NCI-H1048 (cell line): ENCODE measurements around the gene SRSF6.
A peak's percentile ranks its signal among the peaks of the same experiment; 100 is the strongest.
"Not testable (repeated sequence)": the region's sequence is repeated elsewhere in the genome, so short reads cannot be mapped to it uniquely, and the experiment has no call there.

Source experiments
- DNase-seq: peaks from one replicate; lab custom pipeline; 2025; lab: John Stamatoyannopoulos, UW

SRSF6 gene

DNA sequence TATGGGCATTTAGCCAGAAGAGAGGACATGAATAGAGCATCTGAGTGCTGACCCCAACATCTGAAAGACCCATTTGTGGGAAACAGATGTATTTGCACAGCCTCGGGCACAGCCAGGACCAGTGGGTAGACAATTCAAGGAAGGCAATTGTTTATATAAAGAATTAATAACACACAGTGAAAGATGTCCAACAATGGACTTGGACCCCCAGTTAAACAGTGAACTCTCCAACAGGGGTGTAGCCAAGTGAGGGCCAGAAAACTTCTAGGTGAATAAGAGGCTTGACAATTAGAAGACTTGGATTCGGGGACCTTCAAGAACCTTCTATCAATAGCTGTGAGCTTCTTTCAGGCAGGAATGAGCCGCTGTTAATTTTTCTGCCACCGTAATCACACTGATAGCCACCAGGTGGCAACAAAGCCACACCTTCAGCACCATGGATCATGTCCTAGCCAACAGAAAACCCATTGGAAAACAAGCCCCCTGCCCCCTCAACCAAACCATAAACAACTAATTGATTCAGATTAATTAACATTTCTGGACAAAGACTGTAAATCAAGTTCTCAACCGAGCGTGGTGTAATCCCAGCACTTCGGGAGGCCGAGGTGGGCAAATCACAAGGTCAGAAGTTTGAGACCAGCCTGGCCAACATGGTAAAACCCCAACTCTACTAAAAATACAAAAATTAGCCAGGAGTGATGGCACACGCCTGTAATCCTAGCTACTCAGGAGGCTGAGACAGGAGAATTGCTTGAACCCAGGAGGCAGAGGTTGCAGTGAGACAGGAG, 8.8 kb upstream of the SRSF6 start:
- DNase-seq: peak; percentile 15

DNA sequence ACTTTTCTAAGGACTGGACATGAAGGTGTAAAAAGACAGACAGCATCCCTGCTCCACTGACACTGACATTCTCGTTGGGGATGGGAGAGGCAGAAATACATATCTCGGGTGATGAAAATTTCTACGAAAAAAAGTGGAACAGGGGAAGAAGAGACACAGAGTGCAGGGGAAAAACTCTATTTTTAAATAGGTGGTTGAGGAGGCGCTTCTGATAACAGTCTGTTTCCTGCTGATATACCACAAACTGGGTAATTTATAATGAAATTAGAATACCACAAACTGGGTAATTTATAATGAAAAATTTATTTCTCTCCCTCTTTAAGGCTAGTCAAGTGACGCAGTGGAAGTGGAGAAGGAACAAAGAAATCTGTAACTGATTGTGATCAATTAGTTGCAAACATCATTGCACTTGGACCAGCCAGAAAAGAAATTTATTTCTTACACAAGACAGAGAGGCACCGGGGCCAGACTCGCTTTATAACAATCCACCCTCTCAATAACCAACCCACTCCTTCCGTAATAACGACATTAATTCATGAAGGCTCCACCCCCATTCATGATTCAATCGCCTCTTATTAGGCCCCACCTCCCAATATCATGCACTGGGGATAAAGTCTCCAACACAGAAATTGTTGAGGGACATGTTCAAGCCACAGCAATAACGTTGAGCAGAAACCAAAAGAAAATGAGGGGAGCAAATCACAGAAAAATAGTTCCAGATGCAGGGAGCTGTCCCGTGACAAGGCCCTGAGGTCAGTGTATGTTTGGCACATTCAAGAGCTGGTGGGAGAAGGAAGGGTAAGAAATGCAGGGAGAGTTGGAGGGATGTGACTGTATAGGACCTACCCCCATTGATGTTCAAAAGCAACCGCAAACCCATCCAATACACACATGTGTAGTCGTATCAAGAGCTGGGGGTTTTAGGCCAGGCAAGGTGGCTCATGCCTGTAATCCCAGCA, 6.6 kb upstream of the SRSF6 start:
- no peak for DNase-seq

DNA sequence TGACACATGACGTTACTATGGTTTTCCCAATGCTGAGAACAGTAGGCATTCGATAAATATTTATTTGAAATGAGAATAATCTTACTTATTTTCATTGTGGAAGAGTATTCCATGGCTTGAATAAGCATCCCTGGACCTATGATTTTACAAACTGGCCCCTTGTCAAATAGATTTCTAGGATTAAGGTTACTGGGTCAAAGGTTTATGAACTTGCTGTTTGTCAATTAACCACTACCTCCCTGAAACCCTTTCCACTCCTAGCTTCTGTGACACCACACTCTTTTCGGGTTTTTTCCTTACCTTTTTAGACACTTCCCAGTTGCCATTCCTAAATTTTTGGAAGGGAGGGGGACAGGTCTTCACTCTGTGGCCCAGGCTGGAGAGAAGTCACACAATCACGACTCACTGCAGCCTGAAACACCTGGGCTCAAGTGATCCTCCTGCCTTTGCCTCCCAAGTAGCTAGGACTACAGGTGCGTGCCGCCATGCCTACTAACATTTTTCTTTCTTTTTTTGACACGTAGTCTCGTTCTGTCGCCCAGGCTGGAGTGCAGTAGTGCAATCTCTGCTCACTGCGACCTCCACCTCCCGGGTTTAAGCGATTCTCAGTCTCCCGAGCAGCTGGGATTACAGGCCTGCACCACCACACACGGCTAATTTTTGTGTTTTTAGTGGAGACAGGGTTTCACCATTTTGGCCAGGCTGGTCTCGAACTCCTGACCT, 5.1 kb upstream of the SRSF6 start:
- DNase-seq: no peak

DNA sequence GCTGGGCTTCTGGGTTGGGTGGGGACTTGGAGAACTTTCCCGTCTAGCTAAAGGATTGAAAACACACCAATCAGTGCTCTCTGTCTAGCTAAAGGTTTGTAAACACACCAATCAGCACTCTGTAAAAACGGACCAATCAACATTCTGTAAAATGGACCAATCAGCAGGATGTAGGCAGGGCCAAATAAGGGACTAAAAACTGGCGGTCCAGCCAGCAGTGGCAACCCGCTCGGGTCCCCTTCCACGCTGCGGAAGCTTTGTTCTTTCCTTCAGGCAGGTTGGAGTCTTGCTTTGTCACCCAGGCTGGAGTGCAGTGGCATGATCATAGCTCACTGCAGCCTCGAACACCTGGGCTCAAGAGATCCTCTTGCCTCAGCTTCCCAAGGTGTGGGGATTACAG, 1.4 kb upstream of the SRSF6 start:
- DNase-seq: not testable (repeated sequence)

DNA sequence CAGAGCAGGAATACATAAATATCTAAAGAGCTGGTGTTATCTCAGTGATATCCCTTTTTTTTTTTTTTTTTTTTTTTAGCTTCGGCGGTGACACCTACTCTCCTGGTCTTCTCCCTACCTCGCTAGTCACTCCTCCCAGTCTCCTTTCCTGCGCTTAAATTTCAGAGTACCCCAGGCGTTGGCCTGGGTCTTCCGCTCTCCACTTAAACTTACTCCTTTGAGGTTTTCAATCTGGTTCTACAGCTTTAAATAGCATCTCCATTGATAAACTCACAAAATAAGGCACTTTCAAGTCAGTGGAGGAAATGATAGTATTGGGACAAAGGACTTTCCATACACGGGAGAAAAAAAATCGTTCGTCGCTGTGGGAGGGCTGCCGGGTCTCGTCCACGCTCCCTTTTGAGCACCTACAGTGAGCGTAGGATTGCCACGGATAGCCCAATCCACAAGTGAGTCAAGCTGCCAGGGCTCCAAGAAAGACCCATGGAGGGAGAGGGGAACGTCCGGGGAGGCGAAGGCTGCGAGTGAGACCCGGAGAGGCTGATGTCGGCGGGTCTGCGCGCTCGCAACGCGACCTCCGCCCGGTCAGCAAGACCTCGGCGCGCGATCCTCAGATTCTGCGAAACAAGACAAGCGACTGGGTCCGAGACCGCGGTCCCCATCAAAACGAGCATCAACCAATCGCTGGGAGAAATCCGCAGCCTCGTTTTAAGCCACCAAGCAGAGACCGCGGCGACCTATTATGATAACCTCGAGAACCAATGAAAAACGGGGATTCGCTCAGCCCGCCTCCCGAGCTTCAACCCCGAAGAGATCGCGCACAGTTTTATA, 672 bp upstream of the SRSF6 start:
- DNase-seq: peak; percentile 82

DNA sequence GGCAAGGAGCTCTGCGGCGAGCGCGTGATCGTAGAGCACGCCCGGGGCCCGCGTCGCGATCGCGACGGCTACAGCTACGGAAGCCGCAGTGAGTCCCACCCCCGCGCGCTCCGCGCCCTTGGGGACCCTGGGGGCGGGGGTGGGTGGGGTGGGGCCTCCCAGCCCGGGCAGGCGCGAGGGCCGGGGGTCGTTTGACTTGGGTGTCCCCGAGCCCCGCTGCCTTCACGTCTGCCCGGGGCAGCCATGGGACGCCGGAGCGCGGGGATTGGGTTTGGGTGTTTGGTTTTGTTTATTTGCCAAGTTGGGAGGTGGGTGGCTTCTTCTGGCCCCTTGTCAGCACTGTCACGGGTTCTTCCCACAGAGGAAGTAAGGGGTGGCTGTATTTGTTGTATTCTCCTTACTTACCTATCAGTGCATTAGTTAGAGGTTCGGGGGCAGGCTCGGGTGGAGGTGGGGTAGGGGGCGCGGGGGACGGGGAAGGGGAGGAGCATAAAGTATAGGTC, 777 bp downstream of the SRSF6 start:
- DNase-seq: no peak

DNA sequence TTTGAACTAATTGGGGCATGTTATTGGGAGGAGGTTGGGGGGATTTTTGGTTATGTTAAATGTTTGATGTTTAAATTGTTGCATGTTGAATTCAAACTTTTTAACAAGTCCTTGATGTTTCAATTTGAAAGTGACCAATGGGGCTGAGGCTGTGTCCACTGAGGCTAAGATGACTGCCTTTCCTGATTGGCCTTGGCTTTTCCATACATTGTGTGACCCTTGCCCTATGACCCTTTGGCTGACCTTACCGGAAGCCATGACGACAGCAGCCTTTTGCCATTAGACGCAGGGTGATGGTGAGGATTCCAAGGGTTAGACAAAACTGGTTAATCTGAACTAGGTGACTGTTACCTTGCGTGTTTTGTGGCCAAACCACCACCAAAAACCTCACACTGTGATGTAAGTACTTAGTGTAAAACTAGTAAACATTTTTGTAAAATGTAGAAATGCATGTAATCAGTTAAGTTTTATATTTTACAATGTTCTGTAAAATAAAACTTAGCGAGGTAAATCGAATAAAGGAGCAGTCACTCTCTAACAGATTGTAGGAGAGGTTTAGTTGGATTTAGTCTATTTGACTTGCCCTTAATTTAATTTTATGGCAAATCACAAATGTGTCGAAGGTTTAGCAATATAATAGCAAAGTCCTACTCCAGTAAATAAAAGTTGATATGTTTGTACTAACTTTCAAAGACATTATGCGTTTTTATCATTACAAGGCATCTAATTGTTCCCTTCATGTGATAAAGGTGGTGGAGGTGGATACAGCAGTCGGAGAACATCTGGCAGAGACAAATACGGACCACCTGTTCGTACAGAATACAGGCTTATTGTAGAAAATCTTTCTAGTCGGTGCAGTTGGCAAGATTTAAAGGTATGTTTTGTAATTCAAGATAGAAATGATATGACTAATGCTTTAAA, 1.6 kb downstream of the SRSF6 start:
- DNase-seq: no peak

DNA sequence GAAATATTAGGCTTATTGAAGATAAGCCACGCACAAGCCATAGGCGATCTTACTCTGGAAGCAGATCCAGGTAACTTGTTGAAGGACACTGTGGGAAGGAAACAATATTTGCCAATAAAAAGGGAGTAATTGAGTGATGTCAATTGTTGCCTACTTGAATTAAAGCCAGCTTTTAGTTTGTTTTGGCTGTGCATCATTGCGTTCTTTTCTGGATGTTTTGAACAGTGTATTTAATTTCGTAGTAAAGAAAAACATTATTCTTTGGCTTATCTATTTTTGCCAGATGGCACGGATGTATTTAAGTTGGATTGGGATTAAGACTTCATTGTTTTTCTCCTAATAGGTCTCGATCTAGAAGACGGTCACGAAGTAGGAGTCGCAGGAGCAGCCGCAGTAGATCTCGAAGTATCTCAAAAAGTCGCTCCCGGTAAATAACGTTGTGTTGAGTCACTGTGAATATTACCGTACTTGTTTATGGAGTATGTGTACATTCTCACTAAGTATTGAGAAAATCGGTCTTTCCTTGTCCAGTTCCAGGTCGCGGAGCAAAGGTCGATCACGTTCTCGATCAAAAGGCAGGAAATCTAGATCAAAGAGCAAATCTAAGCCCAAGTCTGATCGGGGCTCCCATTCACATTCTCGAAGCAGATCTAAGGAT, 2.6 kb downstream of the SRSF6 start:
- DNase-seq: no peak

DNA sequence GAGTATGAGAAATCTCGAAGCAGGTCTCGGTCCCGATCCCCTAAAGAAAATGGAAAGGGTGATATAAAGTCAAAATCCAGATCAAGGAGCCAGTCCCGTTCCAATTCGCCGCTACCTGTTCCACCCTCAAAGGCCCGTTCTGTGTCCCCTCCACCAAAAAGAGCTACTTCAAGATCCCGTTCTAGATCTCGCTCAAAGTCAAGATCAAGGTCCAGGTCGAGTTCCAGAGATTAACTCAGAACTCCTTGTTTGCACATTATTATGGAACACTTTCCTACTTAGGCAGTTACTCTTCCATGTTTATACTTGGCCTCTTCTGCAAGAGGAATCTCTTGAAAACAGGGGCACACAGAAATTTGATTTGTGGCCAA, 3.1 kb downstream of the SRSF6 start:
- DNase-seq: no peak

DNA sequence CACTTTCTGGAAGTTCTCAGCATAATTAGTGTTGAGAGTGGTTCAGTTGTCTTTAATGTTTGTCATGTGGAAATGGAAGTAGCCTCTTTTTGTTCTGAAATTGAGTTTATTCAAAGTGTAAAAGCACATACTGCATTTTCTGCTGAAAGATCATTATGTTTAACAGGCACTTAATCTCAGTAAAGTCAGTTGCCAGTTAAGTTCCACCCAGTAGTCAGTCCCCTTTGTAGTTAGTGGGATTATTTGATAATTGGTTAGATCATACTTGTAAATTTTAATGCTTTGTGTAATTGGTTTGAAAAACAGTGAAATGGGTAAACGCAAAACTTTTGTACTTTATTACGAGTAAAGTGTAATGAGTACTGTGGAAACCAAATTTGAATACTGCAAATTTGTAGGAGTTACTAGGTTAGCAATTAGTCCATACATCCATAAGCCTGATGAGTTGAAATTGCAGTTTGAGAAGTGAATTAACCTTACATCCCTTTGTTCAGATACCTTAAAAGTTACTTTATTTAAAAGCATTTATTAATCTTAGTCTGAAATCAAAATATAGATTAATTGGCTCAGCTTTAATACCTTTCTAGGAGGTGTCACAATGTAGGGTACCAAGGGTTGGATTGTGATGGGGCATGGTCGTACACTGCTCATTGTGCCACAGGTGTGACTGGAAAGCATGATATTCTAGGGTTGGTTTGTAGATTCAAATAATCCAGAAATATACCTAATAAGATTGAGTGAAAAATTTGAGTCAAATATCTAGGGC, 4.4 kb downstream of the SRSF6 start:
- DNase-seq: no peak

DNA sequence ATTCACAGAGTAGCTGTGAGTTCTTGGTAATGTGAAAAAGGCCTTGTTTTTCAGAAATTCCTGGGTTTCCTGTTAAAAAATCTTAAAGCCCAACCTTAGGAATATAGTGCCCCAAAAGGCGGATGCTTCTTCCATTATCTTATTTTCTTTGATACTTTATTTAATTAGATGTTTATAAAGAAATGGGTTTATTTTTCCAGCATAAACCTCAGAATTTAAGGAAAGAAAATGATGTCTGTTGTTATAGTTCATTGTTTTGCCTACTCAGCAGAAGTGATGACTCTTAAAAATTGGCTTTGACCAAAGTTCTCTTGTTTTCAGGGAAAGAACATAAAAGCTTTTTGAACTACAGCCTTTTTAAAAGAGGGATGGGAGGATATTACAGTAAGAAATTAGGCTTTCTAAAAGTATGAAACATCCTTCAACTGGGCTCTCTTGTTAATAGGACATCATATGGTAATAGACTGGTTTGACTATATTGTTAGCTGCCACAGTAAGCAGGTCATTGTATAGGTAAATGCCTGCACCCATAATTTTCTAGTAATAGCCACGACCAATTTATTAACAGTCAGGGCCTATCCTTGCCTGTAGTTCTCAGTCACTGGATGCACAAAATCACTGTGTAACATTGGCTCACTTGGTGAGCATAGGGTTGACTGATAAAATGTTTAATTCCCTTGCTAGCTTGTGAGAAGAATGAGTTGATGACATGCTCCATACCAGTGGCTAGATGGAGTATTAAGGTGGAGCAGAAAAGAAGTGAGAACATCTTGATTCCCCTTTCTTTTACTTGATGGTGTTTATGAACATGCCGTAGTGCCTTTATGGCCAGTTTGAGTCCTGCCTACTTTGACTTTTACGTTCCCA, 5.2 kb downstream of the SRSF6 start:
- no peak for DNase-seq

DNA sequence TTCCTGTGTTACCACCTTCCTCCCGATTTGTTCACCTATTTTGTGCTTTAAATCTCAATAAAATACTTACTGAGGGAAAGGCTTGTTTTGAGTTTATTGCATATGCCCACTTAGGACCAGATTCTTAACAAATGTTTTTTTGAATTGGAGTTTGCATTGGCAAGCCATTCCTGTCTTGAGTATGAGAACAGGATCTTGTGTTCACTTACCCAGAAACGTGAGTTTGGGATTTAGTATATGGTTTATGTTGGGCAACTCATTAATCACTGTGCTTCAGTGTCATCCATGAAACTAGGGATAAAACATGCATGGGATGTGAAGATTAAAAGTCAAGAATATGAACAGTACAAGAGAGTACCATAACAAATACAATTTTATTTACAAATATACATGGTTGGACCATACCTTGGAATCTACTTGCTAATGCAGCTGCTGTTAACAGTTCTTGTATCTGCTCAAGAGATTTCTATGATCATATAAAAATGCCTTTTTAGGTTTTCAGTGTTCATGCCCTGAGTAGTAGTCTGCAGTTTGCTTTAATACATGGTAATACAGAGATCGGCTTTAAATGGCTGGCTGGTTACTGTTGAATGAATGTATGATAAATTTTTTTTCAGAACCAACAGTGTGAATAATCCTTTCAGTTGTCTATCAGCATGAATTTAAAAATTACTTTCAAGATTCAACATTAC, 6.0 kb downstream of the SRSF6 start:
- DNase-seq: no peak

DNA sequence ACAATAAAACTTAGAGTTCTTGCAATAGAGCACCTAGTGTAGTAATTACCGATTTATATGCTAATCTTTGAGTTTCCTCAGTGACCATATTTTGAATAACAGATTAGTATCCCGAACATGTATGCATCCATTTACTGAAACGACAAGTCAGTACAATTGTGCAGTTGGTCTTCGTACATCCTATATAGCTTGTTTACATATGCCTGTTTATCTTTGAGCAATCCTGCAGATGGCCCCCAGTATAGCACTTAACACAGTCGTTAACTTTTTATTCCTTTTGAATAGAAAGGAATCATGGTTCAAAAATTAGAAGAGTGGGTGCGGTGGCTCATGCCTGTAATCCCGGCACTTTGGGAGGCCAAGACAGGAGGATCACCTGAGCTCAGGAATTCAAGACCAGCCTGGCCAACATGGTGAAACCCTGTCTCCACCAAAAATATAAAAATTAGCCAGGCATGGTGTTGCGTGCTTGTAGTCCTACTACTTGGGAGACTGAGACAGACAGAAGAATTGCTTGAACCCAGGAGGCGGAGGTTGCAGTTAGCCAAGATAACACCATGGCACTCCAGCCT, 6.6 kb downstream of the SRSF6 start:
- no peak for DNase-seq

DNA sequence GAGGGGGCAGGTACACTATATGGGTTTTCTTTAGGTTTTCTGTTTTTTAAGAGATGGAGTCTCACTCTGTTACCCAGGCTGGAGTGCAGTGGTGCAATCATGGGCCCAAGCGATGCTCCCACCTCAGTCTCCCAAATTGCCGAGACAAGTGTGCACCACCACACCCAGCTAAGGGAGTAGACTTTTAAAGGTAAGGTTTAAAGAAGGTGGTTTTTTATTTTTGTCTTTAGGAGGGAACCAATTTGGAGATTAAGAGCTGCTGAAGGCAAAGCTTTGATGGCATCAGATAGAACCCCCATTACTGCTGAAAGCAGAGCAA, 7.9 kb downstream of the SRSF6 start:
- DNase-seq: no peak

DNA sequence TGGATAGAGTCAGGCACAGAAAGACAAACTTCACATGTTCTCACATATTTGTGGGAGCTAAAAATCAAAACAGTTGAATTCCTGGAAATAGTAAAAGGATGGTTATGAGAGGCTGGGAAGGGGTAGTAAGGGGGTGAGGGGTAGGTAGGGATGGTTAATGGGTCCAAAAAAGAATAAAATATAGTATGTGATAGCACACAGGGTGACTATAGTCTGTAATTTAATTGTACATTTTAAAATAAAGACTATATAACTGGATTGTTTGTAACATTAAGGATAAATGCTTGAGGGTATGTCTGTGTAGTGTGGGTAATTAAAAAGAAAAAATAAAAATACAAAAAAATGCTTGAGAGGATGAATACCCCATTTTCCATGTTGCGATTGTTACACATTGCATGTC, 9.9 kb downstream of the SRSF6 start:
- no peak for DNase-seq

DNA sequence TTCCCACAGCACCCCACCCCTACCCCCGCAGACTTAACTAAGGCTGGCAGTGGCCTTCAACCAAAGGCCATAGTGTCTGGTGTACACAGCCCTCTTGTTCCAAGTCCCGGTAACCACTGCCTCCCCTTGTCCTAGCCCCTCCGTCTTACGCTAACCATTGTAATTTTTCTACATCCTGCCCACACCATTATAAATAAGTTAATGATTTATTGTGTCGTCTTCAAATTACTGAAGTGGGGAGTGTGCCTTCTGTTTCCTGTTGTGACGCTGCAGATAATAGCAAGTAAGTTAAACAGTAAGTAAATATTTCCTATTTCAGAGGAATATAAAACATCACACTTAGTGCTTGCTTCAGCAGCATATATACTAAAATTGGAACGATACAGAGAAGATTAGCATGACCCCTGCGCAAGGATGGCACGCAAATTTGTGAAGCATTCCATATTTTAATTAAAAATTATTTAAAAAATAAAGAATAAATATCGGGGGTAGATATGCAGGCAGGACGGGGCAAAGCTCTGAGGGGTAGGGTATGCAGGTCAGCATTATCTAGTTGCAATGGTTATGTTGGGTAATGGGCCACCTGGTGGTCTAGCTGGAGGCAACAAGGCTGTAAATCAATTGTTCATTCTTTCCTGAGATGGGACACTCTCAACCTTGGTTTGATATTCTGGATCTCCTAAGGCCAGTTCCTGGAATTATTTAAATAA, 15.1 kb downstream of the SRSF6 start:
- DNase-seq: no peak

DNA sequence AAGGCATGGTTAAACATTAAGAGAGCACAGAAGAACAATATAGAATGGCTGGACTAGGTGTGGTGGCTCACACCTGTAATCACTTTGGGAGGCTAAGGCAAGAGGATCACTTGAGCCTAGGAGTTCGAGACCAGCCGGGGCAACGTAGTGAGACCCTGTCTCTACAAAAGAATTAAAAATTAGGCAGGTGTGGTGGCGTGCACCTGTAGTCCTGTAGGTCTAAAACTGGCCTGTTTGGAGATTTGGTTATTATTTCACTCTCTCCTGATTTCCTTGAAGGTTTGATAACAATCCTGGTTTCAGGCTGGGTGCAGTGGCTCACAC, 15.6 kb downstream of the SRSF6 start:
- no peak for DNase-seq
